NCI-H128 (cell line): ENCODE measurements around the gene LIN37.

ENCODE experiments used
- DNase-seq: peaks from one replicate; lab custom pipeline; 2025; ENCODE audit not compliant: unreplicated experiment; lab: John Stamatoyannopoulos, UW

The LIN37 gene

GRCh38 chr19:35748106-35749020 is at the start of gene LIN37:
Gene LIN37, plus strand, starts transcription at chr19:35748576. Its CDS starts 149 bp downstream, at chr19:35748725.
- peak; percentile 98 for DNase-seq

GRCh38 chr19:35702223-35703012 is 46.0 kb upstream of the LIN37 start:
- peak; percentile 98 for DNase-seq

GRCh38 chr19:35703343-35703742 is 45.0 kb upstream of the LIN37 start:
- no peak for DNase-seq

GRCh38 chr19:35704218-35704617 is 44.2 kb upstream of the LIN37 start, which contains the start of gene ZBTB32:
Gene ZBTB32, plus strand, starts transcription at chr19:35704558. Its CDS starts 10,069 bp downstream, at chr19:35714627.
- no peak for DNase-seq

GRCh38 chr19:35708391-35708790 is 40.0 kb upstream of the LIN37 start:
- DNase-seq = no peak

- DNase-seq = no peak
Measured at GRCh38 chr19:35710784-35711723, 37.3 kb upstream of the LIN37 start.

- no peak for DNase-seq
Measured at GRCh38 chr19:35712567-35713505, 35.5 kb upstream of the LIN37 start.

GRCh38 chr19:35713506-35713850 is 34.9 kb upstream of the LIN37 start:
- no peak for DNase-seq

- DNase-seq = no peak
Measured at GRCh38 chr19:35713904-35714495, 34.4 kb upstream of the LIN37 start.

GRCh38 chr19:35714601-35715354 is 33.6 kb upstream of the LIN37 start:
- no peak for DNase-seq

- DNase-seq = no peak
Measured at GRCh38 chr19:35715355-35715809, 33.0 kb upstream of the LIN37 start.

GRCh38 chr19:35715981-35716800 is 32.2 kb upstream of the LIN37 start:
- DNase-seq = no peak

GRCh38 chr19:35716801-35717664 is 31.3 kb upstream of the LIN37 start:
- peak; percentile 80 for DNase-seq

- DNase-seq = peak; percentile 88
Measured at GRCh38 chr19:35717665-35718344, 30.6 kb upstream of the LIN37 start, which contains the start of gene KMT2B. Gene KMT2B, plus strand, starts transcription at chr19:35718003. Its CDS starts 16 bp downstream, at chr19:35718019.

GRCh38 chr19:35718345-35719041 is 29.9 kb upstream of the LIN37 start:
- DNase-seq = no peak
